ENCODE data around the gene DOCK4. TPM values are rescaled to one million over a fixed set of nuclear protein-coding genes. Genes with fewer than 3 reads are reported as not detected.

Gene DOCK4
- total and polyA plus RNA-seq, 10 of the 15 experiments (the other 5 are each of a cell fraction or from before 2014, with no cell fraction given): 0.03 to 0.73 (median 0.38) TPM

GRCh38 chr7:112053737-112054069 is 152.5 kb downstream of the DOCK4 start (continued):
- TF ChIP-seq, protein P1, sequence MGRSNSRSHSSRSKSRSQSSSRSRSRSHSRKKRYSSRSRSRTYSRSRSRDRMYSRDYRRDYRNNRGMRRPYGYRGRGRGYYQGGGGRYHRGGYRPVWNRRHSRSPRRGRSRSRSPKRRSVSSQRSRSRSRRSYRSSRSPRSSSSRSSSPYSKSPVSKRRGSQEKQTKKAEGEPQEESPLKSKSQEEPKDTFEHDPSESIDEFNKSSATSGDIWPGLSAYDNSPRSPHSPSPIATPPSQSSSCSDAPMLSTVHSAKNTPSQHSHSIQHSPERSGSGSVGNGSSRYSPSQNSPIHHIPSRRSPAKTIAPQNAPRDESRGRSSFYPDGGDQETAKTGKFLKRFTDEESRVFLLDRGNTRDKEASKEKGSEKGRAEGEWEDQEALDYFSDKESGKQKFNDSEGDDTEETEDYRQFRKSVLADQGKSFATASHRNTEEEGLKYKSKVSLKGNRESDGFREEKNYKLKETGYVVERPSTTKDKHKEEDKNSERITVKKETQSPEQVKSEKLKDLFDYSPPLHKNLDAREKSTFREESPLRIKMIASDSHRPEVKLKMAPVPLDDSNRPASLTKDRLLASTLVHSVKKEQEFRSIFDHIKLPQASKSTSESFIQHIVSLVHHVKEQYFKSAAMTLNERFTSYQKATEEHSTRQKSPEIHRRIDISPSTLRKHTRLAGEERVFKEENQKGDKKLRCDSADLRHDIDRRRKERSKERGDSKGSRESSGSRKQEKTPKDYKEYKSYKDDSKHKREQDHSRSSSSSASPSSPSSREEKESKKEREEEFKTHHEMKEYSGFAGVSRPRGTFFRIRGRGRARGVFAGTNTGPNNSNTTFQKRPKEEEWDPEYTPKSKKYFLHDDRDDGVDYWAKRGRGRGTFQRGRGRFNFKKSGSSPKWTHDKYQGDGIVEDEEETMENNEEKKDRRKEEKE (IDR thresholded peaks at IDR 0.05): no peak

- DNase-seq (ENCODE audit: low read depth, low spot score) (no peak), FAIRE-seq (no peak), ATAC-seq (no peak)
- BruUV-seq (replicated peaks): no TSS peak
- Histone ChIP-seq H3K4me1 (ENCODE audit: control insufficient read depth, insufficient read depth, low read length) (no peaks in the 10 kb centered on the region), H2AFZ (ENCODE audit: control insufficient read depth, low read depth, low read length) (no peak overlapping the region), H3K79me2 (ENCODE audit: control insufficient read depth, insufficient read depth, low read length) (no peaks in the 10 kb centered on the region), H3K9me3 (replicated peaks; ENCODE audit: control insufficient read depth, insufficient read depth, low read length) (no peaks in the 10 kb centered on the region), H3K4me2 (ENCODE audit: control insufficient read depth, insufficient read depth) (no peak overlapping the region), H3K9ac (ENCODE audit: control insufficient read depth, insufficient read depth, low read length) (no peak overlapping the region), H3K27me3 (replicated peaks in 1 of 2; ENCODE audit: control insufficient read depth in 2 of 2, insufficient read depth in 2 of 2, low read length in 1 of 2) (no peaks in the 10 kb centered on the region), H3K4me3 (no peak overlapping the region), H4K20me1 (ENCODE audit: control insufficient read depth, insufficient read depth) (no peaks in the 10 kb centered on the region), H3K27ac (ENCODE audit: control insufficient read depth, insufficient read depth) (no peak overlapping the region), H3K36me3 (ENCODE audit: control insufficient read depth in 2 of 2, insufficient read depth in 2 of 2, low read length in 1 of 2) (no peaks in the 10 kb centered on the region)
- POLR2A ChIA-PET: interaction anchor here (0.5 to 0.6 kb wide), 2 partner anchors 17 to 402 kb away, joined by 3 to 5 read pairs; no protein-coding TSS in a partner anchor
- in situ Hi-C loops (cut with MboI) (no loop called here), intact Hi-C loops (cut with micrococcal nuclease; ENCODE audit: unreplicated experiment) (no loop called here)
- RAD21 ChIA-PET (ENCODE audit: unreplicated experiment): interaction anchor here (0.8 kb wide), 1 partner anchor 27 kb away, joined by 3 read pairs; no protein-coding TSS in a partner anchor
- CTCF ChIA-PET: no interaction called here
- SMC1A ChIA-PET (ENCODE audit: uncharacterized antibody, unreplicated experiment): no interaction called here
- 100% methylated on average over 1 of the region's 1 CpG for WGBS (ENCODE audit: insufficient coverage, insufficient replicate concordance, low lambda C conversion rate, missing lambda C conversion rate)
- TF ChIP-seq TCF7 (IDR thresholded peaks at IDR 0.05; ENCODE audit: borderline replicate concordance) (no peak), BCL11A (IDR thresholded peaks at IDR 0.05; ENCODE audit: low read depth, low read length) (no peak), SRF (IDR thresholded peaks at IDR 0.05; ENCODE audit: low read depth in 2 of 2, low read length in 2 of 2) (no peak), MTA3 (IDR thresholded peaks at IDR 0.05; ENCODE audit: borderline replicate concordance, low read length) (no peak), FOS (IDR thresholded peaks at IDR 0.05; ENCODE audit: borderline replicate concordance, extremely low read depth, insufficient read length) (no peak), IRF4 (IDR thresholded peaks at IDR 0.05; ENCODE audit: low read depth, low read length) (no peak), IKZF2 (IDR thresholded peaks at IDR 0.05) (no peak), IRF3 (IDR thresholded peaks at IDR 0.05) (no peak), CBX5 (IDR thresholded peaks at IDR 0.05; ENCODE audit: low read depth) (no peak)
- TF ChIP-seq, protein P2, sequence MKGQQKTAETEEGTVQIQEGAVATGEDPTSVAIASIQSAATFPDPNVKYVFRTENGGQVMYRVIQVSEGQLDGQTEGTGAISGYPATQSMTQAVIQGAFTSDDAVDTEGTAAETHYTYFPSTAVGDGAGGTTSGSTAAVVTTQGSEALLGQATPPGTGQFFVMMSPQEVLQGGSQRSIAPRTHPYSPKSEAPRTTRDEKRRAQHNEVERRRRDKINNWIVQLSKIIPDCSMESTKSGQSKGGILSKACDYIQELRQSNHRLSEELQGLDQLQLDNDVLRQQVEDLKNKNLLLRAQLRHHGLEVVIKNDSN (IDR thresholded peaks at IDR 0.05; ENCODE audit: borderline replicate concordance, extremely low read length, insufficient read depth, low read depth, low read length): no peak
- TF ChIP-seq, protein P1 (IDR thresholded peaks at IDR 0.05): no peak
Measured at GRCh38 chr7:112052993-112053736, 153.0 kb downstream of the DOCK4 start.
